Activated naive CD8-positive, alpha-beta T cell (primary cell): ENCODE measurements around the gene PTX3.

Source experiments
- H3K27ac Mint-ChIP-seq: one replicate; pipeline ENCODE4 v1.8.0; 2021; ENCODE audit warnings: mixed read lengths
- H3K27me3 Mint-ChIP-seq: one replicate; pipeline ENCODE4 v1.8.0; 2021; ENCODE audit warnings: mixed read lengths
- H3K36me3 Mint-ChIP-seq: one replicate; pipeline ENCODE4 v1.8.0; 2021; ENCODE audit warnings: mixed read lengths
- H3K4me1 Mint-ChIP-seq: one replicate; pipeline ENCODE4 v1.8.0; 2021; ENCODE audit warnings: low read depth, mixed read lengths
- H3K4me3 Mint-ChIP-seq: one replicate; pipeline ENCODE4 v1.8.0; 2021; ENCODE audit warnings: mild to moderate bottlenecking, mixed read lengths
- H3K9me3 Mint-ChIP-seq: one replicate; pipeline ENCODE4 v1.8.0; 2021; ENCODE audit warnings: low read depth, mixed read lengths

The PTX3 gene

GRCh38 chr3:157479464-157480243, 43.0 kb downstream of the PTX3 start:
- no peak overlapping the region for H3K4me3 Mint-ChIP-seq
- no peaks in the 10 kb centered on the region for H3K36me3 Mint-ChIP-seq
- peaks cover 14% of the 10 kb centered on the region for H3K27me3 Mint-ChIP-seq
- H3K27ac Mint-ChIP-seq, result no peak overlapping the region
- no peaks in the 10 kb centered on the region for H3K9me3 Mint-ChIP-seq
- H3K4me1 Mint-ChIP-seq, result no peaks in the 10 kb centered on the region

GRCh38 chr3:157487339-157487738, 50.7 kb downstream of the PTX3 start:
- H3K9me3 Mint-ChIP-seq, result no peaks in the 10 kb centered on the region
- H3K4me3 Mint-ChIP-seq, result no peak overlapping the region
- peaks cover 16% of the 10 kb centered on the region for H3K27me3 Mint-ChIP-seq
- H3K36me3 Mint-ChIP-seq, result no peaks in the 10 kb centered on the region
- H3K4me1 Mint-ChIP-seq, result no peaks in the 10 kb centered on the region
- no peak overlapping the region for H3K27ac Mint-ChIP-seq

GRCh38 chr3:157488144-157488543, 51.5 kb downstream of the PTX3 start:
- no peak overlapping the region for H3K4me3 Mint-ChIP-seq
- no peaks in the 10 kb centered on the region for H3K9me3 Mint-ChIP-seq
- H3K4me1 Mint-ChIP-seq, result no peaks in the 10 kb centered on the region
- no peak overlapping the region for H3K27ac Mint-ChIP-seq
- peaks cover 10% of the 10 kb centered on the region for H3K27me3 Mint-ChIP-seq
- H3K36me3 Mint-ChIP-seq, result no peaks in the 10 kb centered on the region

GRCh38 chr3:157491136-157491535, 54.5 kb downstream of the PTX3 start:
- Mint-ChIP-seq H3K27me3 (peaks cover 13% of the 10 kb centered on the region), H3K27ac (no peak overlapping the region), H3K9me3 (no peaks in the 10 kb centered on the region), H3K4me3 (no peak overlapping the region), H3K36me3 (no peaks in the 10 kb centered on the region), H3K4me1 (no peaks in the 10 kb centered on the region)
